Activated naive CD8-positive, alpha-beta T cell treated with anti-CD3 and anti-CD28 coated beads, Interleukin-2, amount 50 U/mL, for 16 hours (primary cell): ENCODE data around the gene SLC45A2.

Experiments
- DNase-seq: peaks from one replicate; pipeline ENCODE4 v3.0.0-alpha.2; 2020; ENCODE audit warnings: low read depth, low spot score

The SLC45A2 gene

DNA sequence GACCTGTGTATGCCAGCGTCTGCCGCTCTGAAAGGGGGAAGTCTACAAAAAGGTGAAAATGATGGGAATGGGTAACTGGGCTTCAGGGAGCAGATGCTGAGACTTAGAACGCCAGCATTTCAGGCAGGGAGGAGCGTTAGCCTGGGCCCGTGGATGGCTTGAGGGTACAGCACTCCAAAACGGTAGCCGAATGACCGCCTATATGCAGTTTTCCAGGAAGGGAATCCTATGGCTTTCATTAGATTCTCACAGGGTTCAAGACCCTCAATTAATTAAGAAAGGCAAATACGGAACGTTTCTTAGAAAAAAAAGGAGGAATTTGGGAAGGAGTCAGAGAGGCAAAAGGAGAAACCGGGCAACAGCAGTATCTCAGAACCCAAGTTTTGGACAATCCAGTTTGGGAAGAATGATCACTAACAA, 22.7 kb upstream of the SLC45A2 start:
- DNase-seq = no peak

DNA sequence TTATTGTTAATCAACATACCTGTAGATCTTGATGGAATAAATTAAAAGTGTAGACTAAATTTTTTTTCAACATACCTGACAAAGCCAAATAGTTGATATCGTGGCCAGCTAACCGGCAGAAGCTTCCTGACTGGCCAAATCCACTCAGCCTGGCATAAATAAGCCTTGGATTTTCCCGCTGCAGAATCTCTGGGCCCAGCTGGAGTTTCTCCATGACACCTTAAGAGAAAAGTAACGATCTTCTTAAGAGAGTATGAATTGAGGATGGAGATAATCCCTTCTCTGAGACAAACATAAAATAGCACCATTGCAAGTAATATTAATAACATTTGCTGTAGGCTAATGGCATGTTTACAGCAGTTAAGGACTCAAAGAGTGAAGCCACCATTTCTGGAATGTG, 21.2 kb upstream of the SLC45A2 start:
- no peak for DNase-seq

GRCh38 chr5:34005211-34005610, 20.7 kb upstream of the SLC45A2 start:
- no peak for DNase-seq

DNA sequence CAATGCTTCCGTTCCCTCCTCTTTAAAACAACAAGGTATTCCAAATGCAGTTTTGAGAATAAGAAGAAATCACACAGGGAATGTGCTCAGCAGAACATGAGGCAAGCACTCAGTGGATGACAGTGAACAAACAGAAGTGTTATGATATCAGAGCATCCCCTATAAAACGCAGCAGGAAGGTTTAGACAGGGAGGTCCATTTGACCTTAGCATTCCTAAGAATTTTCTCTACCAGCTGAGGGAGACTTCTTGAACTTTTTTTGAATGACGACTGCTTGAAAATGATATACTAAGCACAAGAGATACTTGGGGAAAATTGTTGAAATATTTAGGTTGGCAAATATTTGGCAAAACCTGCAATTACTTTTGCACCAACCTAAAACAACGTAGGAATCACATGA, 19.4 kb upstream of the SLC45A2 start:
- no peak for DNase-seq

DNA sequence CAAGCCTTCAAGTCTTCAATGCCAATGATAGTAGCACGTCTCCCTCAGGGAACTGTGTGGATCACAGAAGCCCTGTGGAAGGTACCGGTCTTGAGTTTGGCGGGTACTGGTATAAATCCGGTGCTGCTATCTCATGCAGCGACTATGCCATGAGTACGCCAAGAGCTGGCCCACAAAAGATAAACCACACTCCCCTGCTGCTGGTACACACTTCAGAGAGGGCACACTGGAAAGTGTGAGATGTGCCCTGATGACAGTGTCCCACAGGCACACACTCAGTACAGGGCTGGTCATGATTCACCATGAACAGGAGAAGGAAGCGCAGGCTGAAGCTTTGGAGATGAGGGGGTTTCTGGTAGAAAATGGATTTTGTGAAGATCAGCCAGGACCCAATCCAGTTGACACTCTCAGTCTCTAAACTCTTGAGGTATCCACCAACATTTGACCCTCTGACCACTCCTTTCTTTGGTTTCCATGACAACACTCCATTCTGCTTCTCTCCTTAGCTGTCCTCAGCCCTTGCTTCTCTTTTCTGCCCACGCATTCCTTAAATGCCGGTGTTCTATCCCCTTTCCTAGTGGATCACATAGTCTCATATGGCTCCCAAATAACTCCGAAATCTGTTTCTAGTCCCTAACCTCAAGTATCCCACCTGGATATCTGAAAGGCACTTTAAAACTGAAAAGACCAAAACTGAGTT, 18.3 kb upstream of the SLC45A2 start:
- DNase-seq = no peak

DNA sequence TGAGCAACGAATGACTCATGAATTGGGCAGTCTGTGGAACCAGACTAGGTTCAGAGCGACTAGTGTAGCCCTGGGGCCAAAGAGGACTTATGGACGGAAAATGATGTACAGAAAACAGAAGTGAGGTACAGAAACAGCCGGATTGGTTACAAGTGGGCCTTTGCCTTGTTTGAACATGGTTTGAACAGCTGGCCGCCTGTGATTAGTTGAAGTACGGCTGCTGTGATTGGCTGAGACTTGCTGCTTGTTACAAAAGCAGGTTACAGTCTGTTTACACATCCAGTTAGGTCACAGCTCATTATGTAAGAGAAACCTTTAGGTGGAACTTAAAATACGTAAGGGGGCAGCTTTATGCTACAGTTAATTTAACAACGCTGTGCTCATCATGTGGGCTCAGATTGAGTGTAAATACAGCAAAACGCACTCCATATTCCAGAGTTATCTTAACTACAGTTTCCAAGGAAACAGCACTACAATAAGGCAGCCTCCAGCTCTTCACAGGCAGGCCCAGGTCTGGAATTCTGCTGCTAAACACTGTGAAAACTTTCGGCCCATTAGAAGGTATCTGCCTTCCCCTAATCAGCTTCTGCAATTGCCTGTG, 16.8 kb upstream of the SLC45A2 start:
- no peak for DNase-seq

- DNase-seq = no peak
These were observed 15.5 kb upstream of the SLC45A2 start for GRCh38 chr5:33999978-34000377.

DNA sequence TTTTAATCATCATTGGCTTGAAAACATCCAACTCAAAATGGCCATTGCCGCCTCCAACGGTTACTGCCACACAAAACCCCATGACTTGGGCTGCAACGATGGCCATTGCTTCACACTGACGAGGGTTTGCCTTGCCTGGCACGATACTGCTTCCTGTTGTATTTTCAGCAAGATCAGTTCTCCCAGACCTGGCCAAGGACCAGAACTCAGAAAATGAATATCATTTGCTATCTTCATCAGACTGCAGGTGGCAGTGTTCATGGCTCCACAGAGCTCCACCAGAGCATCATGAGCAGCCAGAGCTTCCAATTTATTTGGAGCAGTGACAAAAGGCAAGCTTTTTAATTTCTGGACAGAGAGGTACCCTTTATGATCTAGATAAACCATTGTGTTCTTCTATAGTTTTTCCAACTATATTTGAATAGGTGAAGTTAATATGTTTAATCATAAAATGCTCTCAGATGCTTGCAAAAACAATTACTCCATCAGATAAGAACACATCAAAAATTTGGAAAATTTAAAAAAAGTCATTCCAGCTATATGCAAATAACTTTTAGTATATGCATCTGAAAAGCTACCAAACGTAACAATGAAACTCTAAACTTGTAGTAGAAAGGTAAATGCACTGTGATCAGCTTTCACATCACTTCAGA, 13.0 kb upstream of the SLC45A2 start:
- DNase-seq = no peak

- no peak for DNase-seq
These were observed 11.4 kb upstream of the SLC45A2 start for GRCh38 chr5:33995865-33996264.

- DNase-seq = no peak
These were observed 10.4 kb upstream of the SLC45A2 start for GRCh38 chr5:33994845-33995244.

DNA sequence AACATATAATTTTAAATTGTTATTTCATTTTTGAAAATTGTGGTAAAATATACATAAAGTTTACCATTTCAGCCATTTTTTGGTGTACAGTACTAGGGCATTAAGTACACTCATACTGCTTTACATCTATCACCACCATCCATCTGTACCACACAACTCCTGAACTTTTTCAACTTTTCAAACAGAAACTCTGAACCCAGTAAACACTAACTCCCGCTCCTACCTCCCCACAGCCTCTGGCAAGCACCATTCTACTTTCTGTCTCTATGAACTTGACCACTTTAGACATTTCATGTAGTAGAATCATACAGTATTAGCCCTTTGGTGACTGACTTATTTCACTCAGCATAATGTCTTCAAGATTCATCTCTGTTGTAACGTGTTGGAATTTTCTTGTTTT, 8.4 kb upstream of the SLC45A2 start:
- DNase-seq = no peak

- no peak for DNase-seq
These were observed 954 bp upstream of the SLC45A2 start for GRCh38 chr5:33985447-33985846.

GRCh38 chr5:33984178-33984577, 315 bp downstream of the SLC45A2 start:
- no peak for DNase-seq

DNA sequence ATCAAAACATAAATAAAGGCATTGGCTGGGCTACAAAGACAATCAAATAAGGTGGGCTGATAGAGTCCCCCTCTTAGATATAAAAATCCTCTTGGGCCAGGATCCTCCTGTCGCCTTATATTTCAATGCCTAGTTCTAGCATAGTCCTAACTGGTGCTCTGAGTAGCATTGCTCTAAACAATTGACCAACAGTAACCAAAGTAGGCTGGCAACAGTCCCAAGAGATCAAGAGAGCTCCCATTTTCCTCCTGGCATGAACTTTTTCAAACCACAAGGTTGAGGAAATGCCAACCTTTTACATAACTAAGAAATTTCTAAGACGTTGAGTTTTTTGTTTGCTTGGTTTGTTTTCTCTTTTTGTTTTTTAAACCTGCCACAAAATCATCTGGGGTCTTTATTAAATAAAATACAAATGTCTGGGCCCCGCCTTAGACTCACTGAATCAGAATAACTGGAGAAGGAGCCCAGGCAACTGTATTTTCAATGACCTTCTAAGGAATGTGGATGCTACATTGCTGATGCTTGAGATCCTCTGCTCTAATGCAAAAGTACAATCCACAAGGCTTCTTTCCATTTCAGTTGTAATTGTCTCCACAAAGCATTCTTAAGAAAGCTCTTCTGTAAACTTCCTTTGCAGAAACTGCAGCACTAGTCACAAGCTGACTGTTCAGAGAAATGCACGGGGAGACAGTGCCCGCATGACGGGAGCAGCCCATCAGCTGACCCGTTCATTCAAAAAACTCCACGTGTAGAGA, 2.9 kb downstream of the SLC45A2 start:
- DNase-seq = no peak

DNA sequence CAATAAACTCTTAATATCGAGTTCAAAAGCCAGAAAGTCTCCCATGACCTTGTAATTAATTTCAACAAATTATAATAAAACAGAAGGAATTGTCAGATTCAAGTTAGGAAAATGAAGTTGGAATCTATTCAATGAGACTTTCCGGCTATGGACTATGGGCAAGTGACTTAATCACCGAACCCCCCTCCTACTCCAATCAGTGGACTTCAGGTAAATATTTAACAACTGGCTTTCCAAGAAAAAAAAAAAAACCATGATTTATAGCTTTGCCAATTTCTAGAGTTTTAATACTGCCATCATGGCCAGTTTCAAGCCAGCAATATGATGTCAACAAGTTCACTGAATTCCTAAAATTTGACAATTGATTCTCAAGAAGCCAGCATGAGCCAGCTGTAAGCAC, 4.5 kb downstream of the SLC45A2 start:
- no peak for DNase-seq

DNA sequence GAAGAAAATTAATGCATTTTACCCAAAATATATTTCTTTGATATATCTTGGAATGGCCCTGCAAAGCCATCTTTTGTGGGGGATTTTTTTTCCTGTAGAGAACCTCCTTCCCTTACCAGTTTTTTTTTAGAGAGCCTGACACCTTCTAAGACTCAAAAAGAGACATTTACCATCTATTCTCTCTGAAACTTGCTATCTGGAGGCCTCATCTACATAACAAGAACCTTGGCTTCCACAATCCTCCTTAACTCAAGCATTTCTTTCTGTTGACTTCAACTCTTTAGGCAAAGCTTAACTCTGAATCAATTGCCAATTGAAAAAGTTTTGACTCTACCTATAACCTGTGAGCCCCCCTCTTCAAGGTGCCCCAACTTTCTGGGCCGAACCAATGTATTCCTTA, 6.2 kb downstream of the SLC45A2 start:
- DNase-seq = no peak

DNA sequence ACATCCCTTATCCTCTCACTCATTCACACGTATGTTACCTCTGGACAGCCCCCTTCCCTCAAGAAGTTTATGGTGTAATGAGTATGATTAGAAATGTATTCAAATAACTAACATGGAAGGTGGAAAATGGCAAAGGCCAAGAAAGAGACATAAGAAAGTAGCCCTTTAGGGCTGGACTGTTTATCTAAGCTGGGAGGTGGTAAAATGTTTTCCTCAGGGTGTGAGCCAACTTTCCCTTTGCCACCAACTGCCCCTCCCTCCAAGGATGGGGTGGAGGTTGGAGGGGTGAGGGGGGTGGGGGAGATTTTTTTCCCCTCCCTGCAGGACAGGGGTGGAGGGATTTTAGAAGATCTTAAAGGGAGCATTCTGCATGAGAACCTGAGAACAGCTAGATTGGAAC, 8.2 kb downstream of the SLC45A2 start:
- no peak for DNase-seq

- DNase-seq = no peak
These were observed 8.6 kb downstream of the SLC45A2 start for GRCh38 chr5:33975852-33976251.

- DNase-seq = no peak
These were observed 11.2 kb downstream of the SLC45A2 start for GRCh38 chr5:33973271-33973670.

- DNase-seq = no peak
These were observed 14.7 kb downstream of the SLC45A2 start for GRCh38 chr5:33969572-33970452.

- DNase-seq = no peak
These were observed 16.1 kb downstream of the SLC45A2 start for GRCh38 chr5:33968211-33969005.
